ENCODE measurements around the gene DTX4. TPM values are rescaled to one million over a fixed set of nuclear protein-coding genes. Genes with fewer than 3 reads are reported as not detected.

Gene DTX4
- total RNA-seq, 1 donor from 2014 or later: 42.0 TPM

- no peak for DNase-seq (ENCODE audit: low spot score in 2 of 2)
- no peak for FAIRE-seq
Observed at GRCh38 chr11:59172345-59173079, 580 bp downstream of the DTX4 start.

- DNase-seq (ENCODE audit: low spot score in 2 of 2): no peak
Observed at GRCh38 chr11:59173080-59173963, 1.4 kb downstream of the DTX4 start.

GRCh38 chr11:59173964-59174663 lies 2.2 kb downstream of the DTX4 start:
- no peak for DNase-seq (ENCODE audit: low spot score in 2 of 2)

More at GRCh38 chr11:59173080-59173963, 1.4 kb downstream of the DTX4 start:
- no peak for FAIRE-seq

GRCh38 chr11:59174664-59175033 lies 2.7 kb downstream of the DTX4 start:
- DNase-seq (ENCODE audit: low spot score in 2 of 2): no peak
- no peak for FAIRE-seq

More at GRCh38 chr11:59173964-59174663, 2.2 kb downstream of the DTX4 start:
- FAIRE-seq: no peak

- FAIRE-seq (no peak), DNase-seq (ENCODE audit: low spot score in 2 of 2) (no peak)
Observed at GRCh38 chr11:59175091-59175501, 3.2 kb downstream of the DTX4 start.

GRCh38 chr11:59176330-59176729 lies 4.4 kb downstream of the DTX4 start:
- no peak for DNase-seq (ENCODE audit: low spot score in 2 of 2)

GRCh38 chr11:59178402-59178801 lies 6.5 kb downstream of the DTX4 start:
- FAIRE-seq: no peak
- no peak for DNase-seq (ENCODE audit: low spot score in 2 of 2)

More at GRCh38 chr11:59176330-59176729, 4.4 kb downstream of the DTX4 start:
- no peak for FAIRE-seq

GRCh38 chr11:59179121-59179520 lies 7.2 kb downstream of the DTX4 start:
- FAIRE-seq (no peak), DNase-seq (ENCODE audit: low spot score in 2 of 2) (no peak)

GRCh38 chr11:59180168-59180776 lies 8.3 kb downstream of the DTX4 start:
- DNase-seq (ENCODE audit: low spot score in 2 of 2) (peak in 1 of 2 donors; percentile 38), FAIRE-seq (no peak)

GRCh38 chr11:59180907-59181306 lies 9.0 kb downstream of the DTX4 start:
- no peak for DNase-seq (ENCODE audit: low spot score in 2 of 2)
- no peak for FAIRE-seq

- no peak for FAIRE-seq
- no peak for DNase-seq (ENCODE audit: low spot score in 2 of 2)
Observed at GRCh38 chr11:59181746-59182456, 10.0 kb downstream of the DTX4 start.

GRCh38 chr11:59182457-59183151 lies 10.7 kb downstream of the DTX4 start:
- FAIRE-seq: no peak
- DNase-seq (ENCODE audit: low spot score in 2 of 2): no peak

GRCh38 chr11:59183771-59184170 lies 11.8 kb downstream of the DTX4 start:
- FAIRE-seq: no peak
- no peak for DNase-seq (ENCODE audit: low spot score in 2 of 2)

- FAIRE-seq: no peak
Observed at GRCh38 chr11:59184691-59185339, 12.9 kb downstream of the DTX4 start.

GRCh38 chr11:59185386-59185945 lies 13.5 kb downstream of the DTX4 start:
- DNase-seq (ENCODE audit: low spot score in 2 of 2) (no peak), FAIRE-seq (no peak)

More at GRCh38 chr11:59184691-59185339, 12.9 kb downstream of the DTX4 start:
- no peak for DNase-seq (ENCODE audit: low spot score in 2 of 2)

GRCh38 chr11:59186130-59186594 lies 14.2 kb downstream of the DTX4 start:
- DNase-seq (ENCODE audit: low spot score in 2 of 2): no peak
- FAIRE-seq: no peak

- FAIRE-seq: no peak
- DNase-seq (ENCODE audit: low spot score in 2 of 2): no peak
Observed at GRCh38 chr11:59187035-59187434, 15.1 kb downstream of the DTX4 start.

- FAIRE-seq (no peak), DNase-seq (ENCODE audit: low spot score in 2 of 2) (no peak)
Observed at GRCh38 chr11:59187587-59187986, 15.7 kb downstream of the DTX4 start.

All from frontal cortex (tissue), 4 donors.